Stomach smooth muscle (tissue), 2 donors: ENCODE data around the gene SFXN5.

ENCODE experiments used
- H3K27ac ChIP-seq: one replicate; pipeline ENCODE4 v1.7.0; 2013; ENCODE audit warnings: mild to moderate bottlenecking, low read length, inconsistent platforms
- H3K27me3 ChIP-seq, 2 donors: one replicate each; pipeline ENCODE4 v1.7.0; 2013; ENCODE audit warnings: low read length in 2 of 2; ENCODE audit not compliant: insufficient read depth in 2 of 2, control insufficient read depth in 1 of 2
- H3K36me3 ChIP-seq, 2 donors: one replicate each; pipeline ENCODE4 v1.7.0; 2013; ENCODE audit warnings: low read length in 2 of 2; ENCODE audit not compliant: control insufficient read depth in 2 of 2, insufficient read depth in 2 of 2
- H3K4me1 ChIP-seq: one replicate; pipeline ENCODE4 v1.7.0; 2013; ENCODE audit warnings: low read length; ENCODE audit not compliant: control insufficient read depth, insufficient read depth
- H3K4me3 ChIP-seq, 2 donors: one replicate each; pipeline ENCODE4 v1.7.0; 2013; ENCODE audit warnings: low read length in 2 of 2
- H3K9ac ChIP-seq, 2 donors: one replicate each; pipeline ENCODE4 v1.7.0; 2013; ENCODE audit warnings: low read length in 2 of 2, mild to moderate bottlenecking in 1 of 2
- H3K9me3 ChIP-seq, 2 donors: one replicate each; pipeline ENCODE4 v1.7.0; 2013; ENCODE audit warnings: low read length in 2 of 2; ENCODE audit not compliant: control insufficient read depth in 2 of 2
- donor health status: healthy.
- donor health status: Pancreatic carcinoma.

SFXN5 gene

GRCh38 chr2:72965770-72966450, 105.6 kb downstream of the SFXN5 start:
- Histone ChIP-seq H3K27ac (no peak overlapping the region), H3K4me3 (no peak overlapping the region), H3K4me1 (no peaks in the 10 kb centered on the region), H3K9ac (no peak overlapping the region), H3K9me3 (no peaks in the 10 kb centered on the region), H3K27me3 (no peaks in the 10 kb centered on the region), H3K36me3 (peaks cover 0 to 4% of the 10 kb centered on the region in 2 donors)

GRCh38 chr2:72965016-72965415, 106.5 kb downstream of the SFXN5 start:
- H3K27me3 ChIP-seq, result no peaks in the 10 kb centered on the region
- H3K27ac ChIP-seq, result no peak overlapping the region
- no peak overlapping the region for H3K4me3 ChIP-seq
- no peaks in the 10 kb centered on the region for H3K9me3 ChIP-seq
- peaks cover 0 to 4% of the 10 kb centered on the region in 2 donors for H3K36me3 ChIP-seq
- H3K9ac ChIP-seq, result no peak overlapping the region
- H3K4me1 ChIP-seq, result no peaks in the 10 kb centered on the region

- no peak overlapping the region for H3K9ac ChIP-seq
- no peaks in the 10 kb centered on the region for H3K4me1 ChIP-seq
- H3K27ac ChIP-seq, result no peak overlapping the region
- H3K36me3 ChIP-seq, result peaks cover 0 to 4% of the 10 kb centered on the region in 2 donors
- no peak overlapping the region for H3K4me3 ChIP-seq
- no peaks in the 10 kb centered on the region for H3K9me3 ChIP-seq
- no peaks in the 10 kb centered on the region for H3K27me3 ChIP-seq
Observed at GRCh38 chr2:72964146-72964525, 107.4 kb downstream of the SFXN5 start.

- Histone ChIP-seq H3K4me3 (no peak overlapping the region), H3K36me3 (peaks cover 0 to 4% of the 10 kb centered on the region in 2 donors), H3K9me3 (no peaks in the 10 kb centered on the region), H3K27ac (no peak overlapping the region), H3K4me1 (no peaks in the 10 kb centered on the region), H3K27me3 (no peaks in the 10 kb centered on the region), H3K9ac (no peak overlapping the region)
Observed at GRCh38 chr2:72963423-72964145, 107.9 kb downstream of the SFXN5 start.

- Histone ChIP-seq H3K27me3 (no peaks in the 10 kb centered on the region), H3K9ac (no peak overlapping the region), H3K4me3 (no peak overlapping the region), H3K27ac (no peak overlapping the region), H3K4me1 (no peaks in the 10 kb centered on the region), H3K9me3 (no peaks in the 10 kb centered on the region), H3K36me3 (peaks cover 0 to 4% of the 10 kb centered on the region in 2 donors)
Observed at GRCh38 chr2:72962911-72963310, 108.6 kb downstream of the SFXN5 start.

- H3K9ac ChIP-seq, result no peak overlapping the region
- no peak overlapping the region for H3K27ac ChIP-seq
- no peaks in the 10 kb centered on the region for H3K9me3 ChIP-seq
- H3K4me3 ChIP-seq, result no peak overlapping the region
- peaks cover 0 to 4% of the 10 kb centered on the region in 2 donors for H3K36me3 ChIP-seq
- no peaks in the 10 kb centered on the region for H3K4me1 ChIP-seq
- H3K27me3 ChIP-seq, result no peaks in the 10 kb centered on the region
Observed at GRCh38 chr2:72961853-72962468, 109.6 kb downstream of the SFXN5 start.

GRCh38 chr2:72961036-72961720, 110.3 kb downstream of the SFXN5 start:
- peaks cover 0 to 4% of the 10 kb centered on the region in 2 donors for H3K36me3 ChIP-seq
- no peak overlapping the region for H3K4me3 ChIP-seq
- no peak overlapping the region for H3K9ac ChIP-seq
- H3K4me1 ChIP-seq, result no peaks in the 10 kb centered on the region
- H3K9me3 ChIP-seq, result no peaks in the 10 kb centered on the region
- no peaks in the 10 kb centered on the region for H3K27me3 ChIP-seq
- H3K27ac ChIP-seq, result no peak overlapping the region

- Histone ChIP-seq H3K9ac (no peak overlapping the region), H3K4me1 (no peaks in the 10 kb centered on the region), H3K36me3 (no peaks in the 10 kb centered on the region), H3K9me3 (no peaks in the 10 kb centered on the region), H3K27ac (no peak overlapping the region), H3K27me3 (no peaks in the 10 kb centered on the region), H3K4me3 (no peak overlapping the region)
Observed at GRCh38 chr2:72959995-72960981, 111.2 kb downstream of the SFXN5 start.

- no peaks in the 10 kb centered on the region for H3K36me3 ChIP-seq
- H3K27me3 ChIP-seq, result no peaks in the 10 kb centered on the region
- H3K4me3 ChIP-seq, result no peak overlapping the region
- H3K4me1 ChIP-seq, result no peaks in the 10 kb centered on the region
- H3K9ac ChIP-seq, result no peak overlapping the region
- H3K27ac ChIP-seq, result no peak overlapping the region
- H3K9me3 ChIP-seq, result no peaks in the 10 kb centered on the region
Observed at GRCh38 chr2:72959554-72959953, 112.0 kb downstream of the SFXN5 start.
